Stimulated activated naive CD4-positive, alpha-beta T cell (primary cell): ENCODE results near the gene SPDL1.

ENCODE experiments used
- DNase-seq, 6 experiments: peaks; one replicate each; lab custom pipeline; 2025; lab: John Stamatoyannopoulos, UW

The SPDL1 gene

DNA sequence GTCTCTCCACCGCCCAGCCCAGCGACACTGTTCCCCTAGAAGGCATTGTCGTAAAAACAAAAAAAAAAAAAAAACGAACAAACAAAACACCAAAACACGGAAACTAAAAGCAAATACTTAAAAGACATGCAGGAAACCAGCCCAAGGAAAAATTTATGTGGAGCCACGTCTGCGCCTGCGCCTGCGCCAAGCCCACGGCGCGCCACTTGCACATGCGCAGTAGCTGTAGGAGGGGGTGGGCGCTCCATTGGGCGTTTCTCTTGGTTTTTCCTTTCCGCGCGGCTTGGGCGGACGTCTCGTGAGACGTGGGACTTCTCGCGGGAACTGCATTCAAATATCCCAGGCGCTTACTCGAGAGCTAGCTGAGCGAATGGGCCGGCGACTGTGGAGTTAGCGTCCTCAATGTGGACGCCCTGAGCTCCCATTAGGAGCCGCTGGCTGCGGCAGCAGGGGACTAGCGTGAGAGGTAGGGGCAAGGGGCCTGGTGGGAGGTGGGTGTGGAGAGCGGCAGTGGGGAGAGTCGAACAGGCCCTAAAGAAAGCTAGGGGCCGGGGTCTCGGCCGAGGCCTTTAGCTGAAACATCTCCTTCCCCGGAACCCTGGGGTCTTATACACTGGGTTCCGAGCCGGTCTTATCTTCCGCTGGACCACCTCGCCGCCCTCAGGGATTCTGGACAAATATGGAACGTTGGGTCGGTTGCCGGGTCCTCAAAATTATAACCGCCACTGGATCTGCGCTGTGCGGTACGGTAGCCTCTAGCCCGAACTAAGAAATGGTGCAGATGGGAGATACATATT lies at the start of gene SPDL1:
Gene SPDL1, plus strand, starts transcription at position 350 of the 797 bp plus-strand sequence. CDS start 4,644 bp downstream, outside the sequence.
- peak; percentile 91 to 94 (median 93) for DNase-seq

DNA sequence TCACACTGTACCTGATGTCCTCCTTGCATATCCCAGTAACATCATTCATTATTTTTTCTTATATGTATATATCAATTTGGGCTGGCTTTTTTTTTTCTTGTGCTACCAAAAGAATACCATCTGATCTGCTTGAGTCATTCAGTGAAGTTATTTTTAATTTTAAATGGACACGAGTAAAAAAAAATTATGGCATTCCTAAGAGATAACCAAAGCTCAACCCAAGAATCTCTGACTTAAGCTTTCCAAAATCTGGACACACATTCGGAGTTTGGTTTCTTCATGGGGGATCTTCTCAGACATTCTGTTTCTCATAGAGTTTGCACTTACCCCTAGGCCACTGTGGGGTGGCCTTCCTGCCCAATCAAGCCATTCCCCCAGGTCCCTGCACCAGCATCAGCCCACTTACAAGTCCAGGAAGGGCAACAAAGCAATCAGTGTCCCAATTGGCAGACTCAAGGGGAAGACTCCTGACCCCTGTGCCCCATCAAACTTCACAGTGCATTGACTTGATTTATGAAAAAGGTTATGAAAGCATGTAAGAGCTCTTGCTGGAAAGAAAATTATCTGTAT lies 49.2 kb upstream of the SPDL1 start:
- DNase-seq = no peak

DNA sequence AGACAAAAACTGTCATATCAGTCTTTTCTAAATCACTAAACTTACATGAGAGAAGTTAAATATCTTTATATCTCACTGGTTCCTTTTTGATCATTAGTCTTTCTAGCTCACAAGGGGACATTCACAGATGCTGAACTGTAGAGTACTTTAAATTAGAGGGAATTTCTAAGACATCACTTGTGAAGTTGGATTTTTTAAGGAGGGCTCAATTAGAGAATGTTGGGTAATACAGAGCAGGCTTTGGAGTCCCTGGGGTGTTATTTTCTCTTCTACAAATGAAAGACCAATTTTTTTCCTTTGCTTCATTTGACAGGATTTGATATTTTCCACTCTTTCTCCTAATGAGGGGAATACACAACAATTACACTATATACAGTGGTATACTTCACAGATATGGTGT lies 48.6 kb upstream of the SPDL1 start:
- DNase-seq = no peak

- DNase-seq = no peak
Measured at GRCh38 chr5:169538944-169539343, 44.6 kb upstream of the SPDL1 start.

GRCh38 chr5:169542811-169543210 lies 40.8 kb upstream of the SPDL1 start:
- no peak for DNase-seq

- no peak for DNase-seq
Measured at GRCh38 chr5:169544264-169544950, 39.2 kb upstream of the SPDL1 start.

DNA sequence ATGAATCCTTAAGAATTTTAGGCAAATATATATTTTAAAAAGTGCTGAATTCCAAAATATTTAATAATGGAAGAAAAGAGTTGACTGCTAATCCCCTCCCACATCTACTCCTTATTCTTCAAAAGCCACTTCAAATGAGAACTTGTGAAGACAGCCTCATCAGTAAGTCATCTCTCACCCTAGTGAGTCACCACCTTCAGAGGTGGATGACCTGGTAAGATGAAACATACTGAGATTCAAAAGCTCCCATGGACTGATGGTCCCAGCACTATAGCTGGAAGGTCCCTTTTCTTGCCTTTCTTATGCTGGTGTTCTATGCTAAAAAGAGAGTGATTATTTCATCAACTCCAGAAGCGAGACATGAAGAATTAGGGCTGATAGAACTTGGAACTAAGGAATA lies 37.8 kb upstream of the SPDL1 start:
- DNase-seq = no peak

GRCh38 chr5:169546346-169546745 lies 37.2 kb upstream of the SPDL1 start:
- no peak for DNase-seq

DNA sequence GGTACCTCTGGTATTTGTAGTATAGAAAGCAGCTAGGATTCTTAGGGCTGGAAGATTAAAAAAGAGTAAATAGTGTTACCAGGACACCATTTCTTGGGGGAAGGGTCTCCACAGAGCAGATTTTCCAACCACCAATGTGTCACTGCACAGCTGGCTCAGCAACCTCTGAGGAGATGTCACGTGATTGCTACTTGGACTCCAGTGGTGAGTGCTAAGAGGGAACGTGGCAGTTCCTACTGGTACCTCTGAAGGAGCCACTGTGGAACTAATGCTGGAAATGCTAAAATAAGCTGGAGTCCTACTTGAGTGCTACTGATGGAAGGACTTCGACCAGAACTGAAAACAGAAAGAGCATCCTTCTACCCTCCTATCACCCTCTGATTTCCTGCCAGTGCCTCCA lies 36.1 kb upstream of the SPDL1 start:
- DNase-seq = no peak

DNA sequence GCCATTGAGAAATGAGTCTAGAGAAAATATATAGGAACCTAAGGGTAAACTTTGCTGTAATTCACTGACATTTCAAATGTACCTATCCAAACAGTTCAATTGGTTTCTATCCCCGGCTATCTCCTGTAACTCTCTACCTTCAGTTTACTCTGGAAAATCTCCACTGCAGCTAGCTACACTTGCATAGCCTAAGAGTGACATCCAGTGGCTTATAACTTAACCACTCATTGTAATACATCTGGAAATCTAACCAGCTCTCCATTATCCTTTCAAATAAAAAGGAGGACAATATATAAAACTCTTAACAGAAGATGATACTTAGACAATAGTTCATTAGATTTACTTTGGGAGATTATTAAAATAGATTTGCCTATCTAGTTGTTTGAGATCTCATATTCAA lies 35.3 kb upstream of the SPDL1 start:
- DNase-seq = no peak

DNA sequence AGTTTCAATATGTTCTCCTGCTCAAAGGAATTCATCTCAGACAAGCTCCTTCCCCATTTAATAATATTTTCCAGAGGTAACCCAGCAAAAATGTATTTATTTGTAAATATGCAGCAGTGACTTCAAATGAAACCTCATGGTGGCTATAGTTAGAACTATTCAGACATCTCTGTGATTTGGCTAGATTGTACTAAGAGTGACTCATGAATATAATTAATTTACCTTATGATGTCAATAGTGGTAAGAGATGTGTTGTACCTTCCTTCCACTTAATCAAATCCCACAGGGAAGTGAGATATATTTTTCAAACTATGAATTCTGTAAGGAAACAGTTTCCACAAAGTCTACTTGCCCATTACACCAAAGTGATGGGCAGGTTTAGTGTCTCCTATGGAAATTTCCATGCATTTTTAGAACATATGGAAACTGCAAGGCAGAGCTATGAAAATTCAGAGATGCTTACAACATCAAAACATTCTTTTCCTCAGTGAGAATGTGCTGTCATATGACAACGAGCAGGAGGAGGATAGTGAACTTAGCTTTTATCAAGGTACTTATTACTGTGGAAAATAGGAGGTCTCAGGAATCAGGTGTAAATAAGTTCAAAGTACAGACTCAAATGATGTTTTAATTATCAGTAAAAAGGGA lies 34.0 kb upstream of the SPDL1 start:
- DNase-seq = no peak

- no peak for DNase-seq
Measured at GRCh38 chr5:169550227-169550626, 33.3 kb upstream of the SPDL1 start.

DNA sequence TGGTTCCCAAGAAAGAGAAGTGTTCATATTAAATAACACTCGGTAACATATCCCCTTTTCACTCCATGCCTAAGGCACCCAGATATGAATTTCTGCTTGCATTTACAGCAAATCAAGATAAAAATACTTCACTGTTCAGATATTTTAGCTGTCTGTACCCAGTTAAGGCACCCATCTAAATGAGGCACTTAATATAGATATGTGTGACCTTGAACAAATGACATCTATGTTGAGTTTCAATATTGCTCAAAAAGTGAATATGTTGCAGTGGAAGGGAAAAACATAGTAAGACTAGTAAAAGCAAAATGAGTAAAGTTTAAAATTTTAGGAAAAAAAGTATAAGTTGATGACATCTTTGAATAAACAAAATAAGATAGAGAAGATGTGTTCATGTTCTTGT lies 32.4 kb upstream of the SPDL1 start:
- DNase-seq = no peak

DNA sequence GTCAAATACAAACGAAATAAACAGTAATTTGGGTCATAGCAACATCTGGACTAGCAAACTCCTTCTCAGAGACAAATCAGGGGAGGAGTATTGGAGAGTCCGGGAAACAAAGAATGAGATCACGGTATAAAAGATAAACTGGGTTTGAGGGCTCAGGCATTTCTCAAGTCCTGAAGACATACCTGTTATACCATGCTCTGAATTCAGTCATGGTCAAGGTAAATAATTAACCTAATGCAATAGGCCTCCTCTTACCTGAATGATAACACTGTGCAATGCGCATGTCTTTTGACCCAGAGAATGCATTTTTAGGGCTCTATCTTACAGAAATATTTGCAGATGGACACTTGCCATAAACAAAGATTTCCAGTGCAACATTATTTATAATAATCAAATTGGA lies 31.9 kb upstream of the SPDL1 start:
- no peak for DNase-seq

- DNase-seq = no peak
Measured at GRCh38 chr5:169554251-169554650, 29.3 kb upstream of the SPDL1 start.

GRCh38 chr5:169557838-169558237 lies 25.7 kb upstream of the SPDL1 start:
- DNase-seq = no peak

DNA sequence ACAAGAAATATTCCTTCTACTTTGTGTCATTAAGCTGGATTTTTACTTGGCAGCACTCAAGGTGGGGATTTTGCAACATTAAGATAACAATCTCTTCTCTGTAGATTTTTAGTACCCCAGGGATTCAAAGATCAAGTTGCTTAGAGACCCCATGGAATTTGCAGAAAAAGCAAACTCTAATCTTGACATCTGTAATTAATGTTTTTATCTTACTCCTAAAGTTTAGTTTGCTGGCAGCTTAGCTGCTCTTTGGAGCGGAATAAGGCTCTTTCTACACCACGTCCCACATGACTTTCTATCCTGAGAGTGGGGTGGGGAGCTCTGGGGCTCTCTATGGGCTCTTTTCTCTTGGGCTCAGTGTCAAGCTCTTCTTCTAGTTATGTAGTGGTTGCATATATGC lies 21.7 kb upstream of the SPDL1 start:
- DNase-seq = no peak

GRCh38 chr5:169563369-169563768 lies 20.2 kb upstream of the SPDL1 start:
- no peak for DNase-seq

- no peak for DNase-seq
Measured at GRCh38 chr5:169566202-169566601, 17.4 kb upstream of the SPDL1 start.

- no peak for DNase-seq
Measured at GRCh38 chr5:169567079-169567478, 16.5 kb upstream of the SPDL1 start.

- no peak for DNase-seq
Measured at GRCh38 chr5:169569513-169569912, 14.1 kb upstream of the SPDL1 start.

- no peak for DNase-seq
Measured at GRCh38 chr5:169571355-169571754, 12.2 kb upstream of the SPDL1 start.
